HG02623 (cell line): ENCODE results near the gene PPP2R2C.

Experiments used
- ATAC-seq: cut with Tn5 transposase; IDR thresholded peaks from one replicate; pipeline ENCODE4 v1.9.1; 2021; ENCODE audit warnings: moderate library complexity; ENCODE audit not compliant: unreplicated experiment

The PPP2R2C gene

GRCh38 chr4:6367371-6367851 lies 105.0 kb downstream of the PPP2R2C start:
- ATAC-seq = no peak

GRCh38 chr4:6366581-6366980 lies 105.8 kb downstream of the PPP2R2C start:
- ATAC-seq = no peak

GRCh38 chr4:6365545-6366086 lies 106.8 kb downstream of the PPP2R2C start:
- ATAC-seq = no peak

DNA sequence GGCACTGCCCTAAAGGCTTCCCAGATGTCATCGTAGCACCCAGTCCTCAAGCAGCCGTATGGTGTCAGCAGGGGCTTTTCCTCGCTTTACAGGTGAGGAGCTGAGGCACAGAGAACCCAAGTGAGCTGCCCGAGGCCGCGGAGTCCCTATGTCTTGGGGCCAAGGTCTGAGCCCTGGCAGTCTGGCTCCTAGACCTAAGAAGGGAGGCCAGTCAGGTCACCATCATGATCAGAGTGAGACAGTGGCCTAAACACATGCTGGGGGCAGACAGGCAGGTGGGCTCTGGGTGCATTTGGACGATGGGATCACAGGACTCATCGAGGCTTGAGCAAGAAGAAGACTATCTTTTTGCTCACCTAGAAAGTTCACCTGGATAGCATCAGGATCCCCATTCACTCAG lies 107.8 kb downstream of the PPP2R2C start:
- ATAC-seq = no peak

DNA sequence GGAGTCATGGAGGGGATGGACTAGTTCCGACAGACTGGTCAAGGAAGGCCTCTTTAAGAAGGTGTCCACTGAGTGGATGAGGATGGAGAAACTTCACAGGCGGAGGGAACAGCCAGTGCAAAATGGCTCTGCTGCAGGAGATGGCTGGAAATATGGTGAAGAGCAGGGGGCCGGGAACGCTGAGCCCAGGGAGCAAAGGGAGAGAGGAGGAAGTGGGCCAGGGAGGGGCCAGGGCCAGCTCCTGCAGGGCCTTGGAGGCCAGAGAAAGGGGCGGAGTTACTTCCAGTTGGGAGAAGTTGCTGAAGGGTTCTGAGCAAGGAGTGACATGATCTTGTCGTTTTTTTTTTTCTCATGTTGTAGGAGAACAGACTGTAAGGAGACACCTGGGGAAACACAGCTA lies 108.3 kb downstream of the PPP2R2C start:
- no peak for ATAC-seq

DNA sequence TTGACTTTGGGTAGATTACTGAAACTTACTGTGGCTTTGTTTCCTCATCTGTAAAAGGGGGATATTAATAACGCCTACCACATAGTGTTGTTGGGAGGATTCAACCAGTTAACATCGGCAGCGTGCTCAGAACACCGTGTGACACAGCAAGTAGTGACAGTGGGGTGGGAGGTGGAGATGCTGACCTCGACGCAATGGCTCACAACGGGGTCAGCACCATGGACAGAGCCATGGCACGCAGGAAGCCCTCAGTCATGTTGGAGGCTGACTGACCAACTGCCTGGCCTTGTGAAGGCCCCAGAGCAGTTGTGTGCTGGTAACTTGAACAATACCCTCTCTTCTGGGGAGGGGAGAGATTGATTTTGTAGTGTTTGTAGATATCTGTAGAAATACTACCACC lies 109.5 kb downstream of the PPP2R2C start:
- ATAC-seq = no peak

DNA sequence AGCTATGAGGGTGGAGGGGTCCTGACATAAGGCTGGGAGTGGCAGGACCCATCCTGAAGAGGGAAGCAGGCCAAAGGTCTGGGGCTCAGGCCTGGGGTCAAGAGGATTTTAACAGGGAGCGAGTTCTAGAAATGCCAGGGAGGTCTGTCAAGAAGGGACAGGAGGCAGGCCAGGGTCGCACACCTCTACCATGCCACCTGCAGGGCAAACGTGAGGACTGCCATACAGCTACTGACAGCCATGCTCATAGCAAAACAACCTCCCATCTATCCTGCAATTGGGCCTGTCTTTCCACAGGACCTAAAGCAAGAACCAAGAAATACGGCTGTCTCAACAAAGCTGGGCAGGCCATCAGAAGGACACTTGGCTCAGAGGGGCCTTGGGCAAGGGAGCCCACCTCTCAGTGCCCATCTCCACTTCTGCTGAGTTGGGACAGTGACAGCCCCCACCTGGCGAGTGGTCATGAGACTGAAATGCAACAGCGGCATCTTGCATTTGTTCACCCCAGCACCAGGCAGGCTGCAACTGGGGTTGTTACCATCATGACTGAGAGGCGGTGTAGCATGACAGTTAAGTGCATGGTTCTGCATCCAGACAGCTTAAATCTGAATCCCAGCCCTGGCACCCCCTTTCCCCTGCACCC lies 110.0 kb downstream of the PPP2R2C start:
- ATAC-seq = no peak

- no peak for ATAC-seq
These were observed 111.2 kb downstream of the PPP2R2C start for GRCh38 chr4:6361076-6361784.

- no peak for ATAC-seq
These were observed 112.0 kb downstream of the PPP2R2C start for GRCh38 chr4:6360385-6360784.

DNA sequence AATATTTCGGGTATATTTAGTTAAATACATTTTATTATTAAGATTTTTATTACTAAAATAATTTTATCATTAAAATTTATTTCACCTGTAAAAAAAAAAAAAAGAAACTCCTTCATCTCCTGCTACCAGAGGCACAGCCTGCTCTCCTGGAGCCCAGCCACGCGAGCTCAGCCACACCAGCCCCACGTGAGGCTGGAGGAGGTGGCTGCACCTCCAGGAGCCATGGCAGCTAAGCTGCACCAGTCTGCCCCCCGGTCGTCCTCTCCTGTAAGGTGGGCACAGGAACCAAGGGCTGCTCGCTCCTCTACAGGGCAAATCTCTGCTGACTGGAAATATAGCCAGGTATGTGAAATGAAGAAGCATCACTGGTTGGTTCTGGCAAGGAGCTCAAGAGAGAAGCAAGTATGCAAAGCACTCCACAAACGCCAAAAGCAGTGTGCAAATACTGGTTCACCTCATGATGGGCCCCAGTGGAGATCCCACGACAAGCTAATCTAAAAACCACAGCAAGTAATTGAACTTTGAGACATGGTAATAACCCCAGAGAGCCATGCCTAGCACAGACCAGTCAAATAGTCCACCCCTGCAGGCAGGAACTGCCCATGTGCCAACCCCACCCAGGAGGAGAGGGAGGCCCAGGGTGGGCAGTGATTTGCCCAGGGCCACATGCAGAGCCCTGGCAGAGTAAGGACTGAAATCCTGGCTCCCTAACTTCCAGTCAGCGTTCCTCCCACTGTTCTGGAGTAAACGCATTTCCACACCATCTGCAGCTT lies 112.7 kb downstream of the PPP2R2C start:
- no peak for ATAC-seq

GRCh38 chr4:6357476-6357875 lies 114.9 kb downstream of the PPP2R2C start:
- no peak for ATAC-seq

DNA sequence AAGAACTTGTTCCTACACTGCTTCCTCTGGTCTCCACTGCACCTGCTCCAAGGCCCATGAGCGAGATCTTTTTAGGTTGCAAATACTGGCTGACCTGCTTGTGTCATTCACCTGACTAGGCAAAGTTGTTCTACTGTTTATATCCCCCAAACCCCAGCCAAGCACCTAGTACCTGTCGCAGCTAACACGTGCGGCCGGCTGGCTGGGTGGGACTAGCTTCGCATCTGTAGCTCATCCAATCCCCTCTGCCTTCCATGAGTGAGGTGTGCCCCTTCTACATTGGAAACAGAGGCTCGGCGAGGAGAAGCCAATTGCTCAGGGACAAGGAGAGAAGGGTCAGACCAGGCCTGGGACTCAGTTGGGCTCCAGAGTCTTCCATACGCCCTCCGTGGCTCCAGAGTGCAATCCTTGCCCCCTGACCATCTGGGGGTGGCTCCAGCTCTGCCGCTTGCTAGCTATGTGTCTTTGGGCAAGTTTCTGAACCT lies 116.3 kb downstream of the PPP2R2C start:
- ATAC-seq = no peak

- no peak for ATAC-seq
These were observed 117.4 kb downstream of the PPP2R2C start for GRCh38 chr4:6355052-6355451.

- no peak for ATAC-seq
These were observed 117.8 kb downstream of the PPP2R2C start for GRCh38 chr4:6354626-6355025.

- no peak for ATAC-seq
These were observed 118.3 kb downstream of the PPP2R2C start for GRCh38 chr4:6354119-6354518.

DNA sequence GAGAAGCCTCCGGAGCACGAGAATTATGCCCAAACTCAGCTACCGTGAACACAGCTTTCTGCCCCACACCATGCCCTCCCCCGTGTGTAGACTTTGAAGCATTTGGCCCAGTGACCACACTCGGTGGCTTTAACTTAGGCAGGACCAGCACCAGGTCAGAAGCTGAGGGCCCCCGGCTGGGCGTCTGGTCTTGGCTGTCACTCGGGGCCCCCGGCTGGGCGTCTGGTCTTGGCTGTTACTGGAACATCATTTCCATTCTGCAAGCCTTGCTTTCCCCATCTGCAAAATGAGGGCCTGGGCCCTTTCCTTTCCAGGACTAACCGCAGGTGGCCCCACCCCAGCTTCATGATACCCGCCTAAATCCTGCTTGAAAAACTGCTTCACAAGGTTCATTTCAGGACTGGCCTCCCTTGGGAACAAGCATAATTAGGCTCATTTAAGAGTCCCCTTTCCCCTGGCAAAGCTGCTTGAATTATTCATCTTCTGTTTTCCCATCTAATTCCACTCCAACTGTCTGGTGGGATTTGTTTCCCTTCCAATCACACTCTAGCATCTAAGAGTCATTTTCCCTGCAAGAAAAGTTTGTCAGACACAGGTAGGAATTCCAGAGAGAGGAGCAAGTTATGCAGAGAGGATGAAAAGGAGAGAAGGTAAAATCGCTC lies 120.3 kb downstream of the PPP2R2C start:
- ATAC-seq = no peak

- ATAC-seq = no peak
These were observed 121.0 kb downstream of the PPP2R2C start for GRCh38 chr4:6351246-6352000.

DNA sequence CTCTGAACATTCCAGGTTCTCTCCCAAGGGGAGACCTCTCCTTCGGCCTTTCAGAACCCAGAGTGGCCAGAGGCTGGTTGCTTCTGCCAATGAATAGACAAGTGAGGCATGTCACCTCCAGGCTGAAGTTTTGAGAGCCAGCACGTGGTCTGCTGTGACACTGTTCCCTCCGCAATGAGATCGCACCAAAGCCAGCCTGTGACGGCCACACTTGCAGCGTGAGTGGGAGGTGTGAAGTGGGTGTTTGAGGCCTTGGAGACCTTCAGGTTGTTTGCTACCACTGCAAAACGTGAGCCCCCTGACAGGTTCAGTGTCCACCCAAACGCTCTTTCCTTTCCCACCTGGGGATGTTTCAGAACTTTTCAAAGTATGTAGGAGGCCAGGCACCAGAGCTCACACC lies 121.8 kb downstream of the PPP2R2C start:
- no peak for ATAC-seq

- no peak for ATAC-seq
These were observed 122.4 kb downstream of the PPP2R2C start for GRCh38 chr4:6349896-6350603.

- no peak for ATAC-seq
These were observed 124.0 kb downstream of the PPP2R2C start for GRCh38 chr4:6348408-6348807.
